Skeletal muscle tissue (tissue), 4 donors: ENCODE data around the gene RASAL2. TPM values are rescaled to one million over a fixed set of nuclear protein-coding genes. Genes with fewer than 3 reads are reported as not detected.

Experiments used
- H3K27ac ChIP-seq: one replicate; pipeline ENCODE4 v1.7.0; 2013; ENCODE audit warnings: mild to moderate bottlenecking, low read depth, low read length, inconsistent platforms
- H3K27me3 ChIP-seq, 3 donors: one replicate each; pipeline ENCODE4 v1.7.0; 2013; ENCODE audit warnings: low read length in 3 of 3; ENCODE audit not compliant: control insufficient read depth in 3 of 3, insufficient read depth in 3 of 3
- H3K36me3 ChIP-seq, 3 donors: one replicate each; pipeline ENCODE4 v1.7.0; 2013; ENCODE audit warnings: low read length in 3 of 3; ENCODE audit not compliant: control insufficient read depth in 3 of 3, insufficient read depth in 3 of 3
- H3K4me1 ChIP-seq, 3 donors: one replicate each; pipeline ENCODE4 v1.7.0; 2013; ENCODE audit warnings: low read length in 3 of 3, mild to moderate bottlenecking in 3 of 3; ENCODE audit not compliant: control insufficient read depth in 3 of 3, insufficient read depth in 3 of 3
- H3K4me3 ChIP-seq, 3 donors: one replicate each; pipeline ENCODE4 v1.7.0; 2013; ENCODE audit warnings: low read length in 3 of 3
- H3K9ac ChIP-seq, 3 donors: one replicate each; pipeline ENCODE4 v1.7.0; 2013; ENCODE audit warnings: low read length in 3 of 3, mild to moderate bottlenecking in 3 of 3, moderate library complexity in 2 of 3, low read depth in 1 of 3
- H3K9me3 ChIP-seq, 3 donors: one replicate each; pipeline ENCODE4 v1.7.0; 2013; ENCODE audit warnings: low read length in 3 of 3; ENCODE audit not compliant: control insufficient read depth in 3 of 3
- total RNA-seq: library from RNA; depleted of rRNA; stranded (reverse); fragments of >200 nt; gene quantifications from one replicate; pipeline ENCODE4 v1.2.3, GENCODE V29; 2014
- donor health status: Osteomylitis.

RASAL2 gene
- total RNA-seq, 1 donor from 2014 or later: 8.4 TPM

DNA sequence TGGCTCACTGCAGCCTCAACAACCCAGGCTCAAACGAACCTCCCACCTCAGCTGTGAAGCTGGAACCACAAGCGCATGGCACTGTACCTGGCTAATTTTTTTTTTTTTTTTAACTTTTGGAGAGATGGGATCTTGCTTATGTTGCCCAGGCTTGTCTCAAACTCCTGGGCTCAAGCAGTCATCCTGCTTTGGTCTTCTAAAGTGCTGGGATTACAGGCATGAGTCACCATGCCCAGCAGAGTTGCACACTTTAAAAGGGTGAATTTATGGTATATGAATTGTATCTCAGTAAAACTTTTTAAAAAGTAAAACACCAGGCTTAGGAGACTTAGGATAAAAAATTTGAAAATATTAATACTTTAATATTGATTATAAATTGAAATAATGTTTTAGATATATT lies 303.8 kb downstream of the RASAL2 start:
- Histone ChIP-seq H3K27me3 (no peaks in the 10 kb centered on the region), H3K4me3 (no peak overlapping the region), H3K36me3 (no peaks in the 10 kb centered on the region), H3K9me3 (no peaks in the 10 kb centered on the region), H3K9ac (no peak overlapping the region), H3K27ac (no peak overlapping the region), H3K4me1 (no peaks in the 10 kb centered on the region)

DNA sequence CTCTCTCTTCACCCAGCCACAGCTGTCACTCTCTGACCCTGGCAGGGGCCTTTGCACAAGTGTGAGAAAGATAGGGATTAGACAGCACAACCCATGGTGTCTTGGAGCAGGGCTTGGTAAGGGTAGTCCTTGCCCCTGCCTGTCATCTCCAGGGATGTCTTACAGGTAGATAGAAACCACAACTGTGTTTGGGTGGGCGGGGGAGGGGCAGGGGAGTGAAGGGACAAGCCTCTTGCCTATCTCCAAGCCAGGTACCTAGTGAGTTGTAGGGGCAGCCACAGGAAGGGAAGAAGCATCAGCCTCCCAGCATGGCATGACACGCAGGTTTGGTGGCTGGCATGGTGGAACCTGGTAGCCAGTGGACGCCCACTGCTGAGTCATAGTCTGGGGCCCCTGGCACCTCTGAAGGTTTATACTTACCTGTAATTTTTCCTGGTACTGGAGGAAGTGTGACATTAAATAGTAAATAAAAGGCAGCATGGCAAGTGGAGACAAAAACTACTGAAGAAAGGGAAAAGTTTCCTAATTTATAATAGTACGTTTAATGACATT lies 305.3 kb downstream of the RASAL2 start:
- H3K9ac ChIP-seq: no peak overlapping the region
- no peak overlapping the region for H3K4me3 ChIP-seq
- H3K27me3 ChIP-seq: no peaks in the 10 kb centered on the region
- H3K36me3 ChIP-seq: no peaks in the 10 kb centered on the region
- no peak overlapping the region for H3K27ac ChIP-seq
- no peaks in the 10 kb centered on the region for H3K4me1 ChIP-seq
- no peaks in the 10 kb centered on the region for H3K9me3 ChIP-seq

DNA sequence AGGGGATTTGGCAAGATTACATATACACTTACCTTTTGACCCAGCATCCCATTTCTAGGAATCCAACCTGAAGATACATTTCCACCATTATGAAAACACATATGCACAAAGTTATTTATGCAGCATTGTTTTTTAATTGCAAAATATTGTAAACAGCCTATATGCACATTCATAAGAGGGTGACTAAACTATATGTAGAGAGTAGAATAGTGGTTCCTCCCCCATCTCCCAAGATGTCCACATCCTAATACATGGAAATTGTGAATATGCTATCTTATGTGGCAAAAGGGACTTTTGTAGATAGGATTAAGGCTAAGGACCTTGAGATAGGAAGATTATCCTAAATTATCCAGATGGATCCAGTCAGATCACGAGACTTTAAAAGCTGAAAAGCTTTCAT lies 311.2 kb downstream of the RASAL2 start:
- no peaks in the 10 kb centered on the region for H3K9me3 ChIP-seq
- no peaks in the 10 kb centered on the region for H3K36me3 ChIP-seq
- H3K27ac ChIP-seq: no peak overlapping the region
- no peaks in the 10 kb centered on the region for H3K27me3 ChIP-seq
- H3K9ac ChIP-seq: no peak overlapping the region
- H3K4me1 ChIP-seq: no peaks in the 10 kb centered on the region
- no peak overlapping the region for H3K4me3 ChIP-seq

DNA sequence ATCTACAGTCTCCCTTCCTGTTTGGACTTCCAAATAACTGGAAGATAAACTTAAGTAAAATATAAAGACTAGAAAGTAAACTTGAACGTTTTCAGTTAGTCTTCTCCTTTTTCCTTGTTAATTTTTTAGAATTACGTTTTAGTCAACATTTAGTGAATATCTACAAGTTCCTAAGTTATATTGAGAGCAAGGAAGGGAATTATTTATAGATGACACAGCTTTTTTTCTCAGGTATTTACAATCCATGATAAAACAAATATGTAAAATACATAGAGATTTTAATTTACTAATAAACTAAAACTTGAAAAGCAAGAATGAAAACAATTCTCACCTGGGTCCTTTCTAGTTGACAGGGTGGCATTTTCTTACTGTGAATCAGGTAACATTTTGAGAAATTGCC lies 313.3 kb downstream of the RASAL2 start:
- Histone ChIP-seq H3K9ac (no peak overlapping the region), H3K27me3 (no peaks in the 10 kb centered on the region), H3K27ac (no peak overlapping the region), H3K4me3 (no peak overlapping the region), H3K9me3 (no peaks in the 10 kb centered on the region), H3K4me1 (no peaks in the 10 kb centered on the region), H3K36me3 (no peaks in the 10 kb centered on the region)

DNA sequence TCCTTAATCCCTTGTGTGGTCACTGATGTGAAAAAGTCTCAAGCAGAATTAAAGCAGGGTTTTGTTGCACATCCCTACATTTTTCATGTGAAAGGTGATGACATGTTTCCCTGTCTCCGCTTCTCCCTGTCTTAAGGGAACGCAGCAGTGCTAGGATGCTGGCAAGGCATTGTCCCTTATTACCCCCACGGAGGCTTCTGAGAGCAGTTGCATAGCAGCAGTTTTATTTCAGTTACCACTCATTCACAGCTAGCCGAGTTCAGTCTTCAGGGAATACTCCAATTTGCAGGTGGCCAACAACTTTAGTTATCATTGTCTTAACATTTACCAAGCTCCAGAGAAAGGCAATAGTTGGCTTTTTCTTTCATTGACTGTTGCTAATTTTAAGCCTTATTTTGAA lies 313.8 kb downstream of the RASAL2 start:
- H3K27ac ChIP-seq: no peak overlapping the region
- no peaks in the 10 kb centered on the region for H3K27me3 ChIP-seq
- no peaks in the 10 kb centered on the region for H3K36me3 ChIP-seq
- no peaks in the 10 kb centered on the region for H3K4me1 ChIP-seq
- no peaks in the 10 kb centered on the region for H3K9me3 ChIP-seq
- no peak overlapping the region for H3K4me3 ChIP-seq
- no peak overlapping the region for H3K9ac ChIP-seq

DNA sequence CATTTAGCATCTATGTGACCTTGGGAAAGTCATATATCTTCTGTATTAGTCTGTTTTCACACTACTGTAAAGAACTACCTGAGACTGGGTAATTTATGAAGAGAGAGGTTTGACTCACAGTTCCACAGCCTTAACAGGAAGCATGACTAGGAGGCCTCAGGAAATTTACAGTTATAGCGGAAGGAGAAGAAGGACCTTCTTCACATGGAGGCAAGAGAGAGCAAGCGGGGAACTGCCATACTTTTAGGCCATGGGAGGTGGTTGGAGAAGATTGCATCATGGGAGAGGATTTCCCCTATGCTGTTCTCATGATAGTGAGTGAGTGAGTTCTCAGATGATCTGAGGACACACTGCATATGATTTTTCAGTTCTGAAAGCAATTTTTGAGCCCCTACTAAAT lies 315.0 kb downstream of the RASAL2 start:
- Histone ChIP-seq H3K27me3 (no peaks in the 10 kb centered on the region), H3K9me3 (no peaks in the 10 kb centered on the region), H3K4me1 (no peaks in the 10 kb centered on the region), H3K36me3 (no peaks in the 10 kb centered on the region), H3K27ac (no peak overlapping the region), H3K9ac (no peak overlapping the region), H3K4me3 (no peak overlapping the region)

DNA sequence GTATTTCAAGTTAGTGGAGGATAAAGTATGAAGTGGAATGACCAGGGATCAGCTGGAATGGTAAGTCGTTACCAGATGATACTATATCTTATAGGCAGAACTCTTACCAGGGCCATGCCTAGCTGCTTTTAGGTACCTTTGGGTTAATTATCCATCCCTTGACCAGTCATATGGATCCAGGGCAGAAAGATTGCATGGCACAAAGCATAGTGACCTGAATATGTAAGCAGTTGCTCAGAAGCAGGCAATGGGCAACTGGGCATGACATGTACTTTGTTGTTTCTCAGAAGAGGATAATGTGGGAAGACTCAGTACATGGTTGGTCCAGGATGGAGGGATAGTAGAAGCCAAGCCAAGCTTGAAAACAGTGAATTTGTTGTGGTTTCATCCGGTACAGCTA lies 315.6 kb downstream of the RASAL2 start:
- H3K27ac ChIP-seq: no peak overlapping the region
- H3K27me3 ChIP-seq: no peaks in the 10 kb centered on the region
- no peak overlapping the region for H3K9ac ChIP-seq
- H3K9me3 ChIP-seq: no peaks in the 10 kb centered on the region
- H3K36me3 ChIP-seq: no peaks in the 10 kb centered on the region
- H3K4me1 ChIP-seq: no peaks in the 10 kb centered on the region
- no peak overlapping the region for H3K4me3 ChIP-seq

DNA sequence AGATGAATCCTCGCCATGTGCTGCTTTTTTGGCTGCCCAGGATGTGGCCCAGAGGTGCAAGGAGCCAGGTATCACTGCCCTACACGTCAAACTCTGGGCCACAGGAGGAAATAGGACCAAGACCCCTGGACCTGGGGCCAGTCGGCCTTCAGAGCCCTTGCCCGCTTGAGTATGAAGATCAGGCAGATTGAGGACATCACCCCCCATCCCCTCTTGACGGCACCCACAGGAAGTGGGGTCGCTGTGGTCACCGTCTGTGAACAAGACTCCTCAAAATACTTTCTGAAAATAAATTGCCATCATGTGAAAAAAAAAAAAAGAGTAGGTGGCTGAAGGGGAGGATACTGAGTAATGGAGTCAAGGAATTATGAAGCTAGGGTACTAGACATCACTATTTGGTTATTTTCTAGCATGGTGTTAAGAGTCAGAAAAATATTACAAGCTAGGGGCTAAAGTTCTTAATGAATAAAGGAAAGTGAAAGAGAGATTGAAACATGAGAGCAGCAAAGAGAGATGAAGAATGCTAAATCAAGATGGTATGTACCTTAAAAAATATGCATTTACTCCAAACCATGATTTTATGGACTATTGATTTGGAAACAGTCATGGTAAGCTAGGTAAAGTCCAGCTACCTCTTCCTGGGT lies 318.0 kb downstream of the RASAL2 start:
- H3K27ac ChIP-seq: no peak overlapping the region
- H3K27me3 ChIP-seq: no peaks in the 10 kb centered on the region
- H3K9ac ChIP-seq: no peak overlapping the region

DNA sequence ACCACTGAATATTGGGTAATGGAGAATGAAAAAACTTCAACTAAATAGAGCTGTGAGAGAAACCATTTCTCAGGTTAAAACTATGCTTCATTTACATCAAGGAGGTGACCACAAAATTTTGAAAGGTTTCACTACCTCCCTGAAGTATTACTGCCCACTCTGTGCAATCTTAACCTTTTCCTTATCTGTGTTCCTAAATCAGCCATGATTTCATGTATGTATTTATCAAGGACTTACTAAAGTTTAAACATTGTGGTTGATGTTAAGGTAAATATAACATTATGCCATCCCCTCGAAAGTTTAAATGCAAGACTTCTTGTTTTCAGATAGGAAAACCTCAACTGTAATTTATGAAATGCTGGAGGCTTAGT lies 318.5 kb downstream of the RASAL2 start:
- H3K36me3 ChIP-seq: no peaks in the 10 kb centered on the region
- no peak overlapping the region for H3K4me3 ChIP-seq
- no peaks in the 10 kb centered on the region for H3K9me3 ChIP-seq
- no peaks in the 10 kb centered on the region for H3K4me1 ChIP-seq
- H3K27ac ChIP-seq: no peak overlapping the region
- no peaks in the 10 kb centered on the region for H3K27me3 ChIP-seq
- H3K9ac ChIP-seq: no peak overlapping the region

More for the DNA sequence above, 318.0 kb downstream of the RASAL2 start:
- Histone ChIP-seq H3K4me1 (no peaks in the 10 kb centered on the region), H3K36me3 (no peaks in the 10 kb centered on the region), H3K4me3 (no peak overlapping the region), H3K9me3 (no peaks in the 10 kb centered on the region)

DNA sequence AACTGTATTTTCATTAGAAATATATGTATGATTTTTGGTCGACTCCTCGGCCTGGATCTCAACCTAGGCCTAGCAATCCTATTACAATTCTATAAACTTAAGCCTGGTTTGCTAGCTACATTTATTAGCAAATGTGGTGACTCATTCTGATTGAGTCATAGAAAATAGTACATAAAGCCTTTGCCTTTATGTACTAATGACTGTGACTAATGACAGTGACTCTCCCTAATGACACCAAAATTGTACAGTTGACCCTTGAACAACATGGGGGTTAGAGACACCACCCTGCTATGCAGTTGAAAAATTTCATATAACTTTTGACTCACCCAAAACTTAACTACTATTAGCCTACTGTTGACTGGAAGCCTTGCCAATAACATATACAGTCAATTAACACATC lies 324.0 kb downstream of the RASAL2 start:
- Histone ChIP-seq H3K27me3 (no peaks in the 10 kb centered on the region), H3K4me1 (no peaks in the 10 kb centered on the region), H3K27ac (no peak overlapping the region), H3K9me3 (no peaks in the 10 kb centered on the region), H3K4me3 (no peak overlapping the region), H3K9ac (no peak overlapping the region), H3K36me3 (peaks cover 0 to 2% (median 0%) of the 10 kb centered on the region in 3 donors)
